Measurements from ENCODE around the gene ANKS3.

ANKS3 gene

GRCh38 chr16:4687946-4688673 lies 46.0 kb downstream of the ANKS3 start:
- no peak for TF ChIP-seq CTCF (IDR thresholded peaks at IDR 0.05)

- no peak for TF ChIP-seq CTCF (IDR thresholded peaks at IDR 0.05)
Observed at GRCh38 chr16:4687416-4687815, 46.7 kb downstream of the ANKS3 start.

- no peak for TF ChIP-seq CTCF (IDR thresholded peaks at IDR 0.05)
Observed at GRCh38 chr16:4686497-4687210, 47.4 kb downstream of the ANKS3 start.

- no peak for TF ChIP-seq CTCF (IDR thresholded peaks at IDR 0.05)
Observed at GRCh38 chr16:4685776-4686496, 48.1 kb downstream of the ANKS3 start.

- no peak for TF ChIP-seq CTCF (IDR thresholded peaks at IDR 0.05)
Observed at GRCh38 chr16:4685292-4685691, 48.8 kb downstream of the ANKS3 start.

- TF ChIP-seq CTCF (IDR thresholded peaks at IDR 0.05) = no peak
Observed at GRCh38 chr16:4684763-4685162, 49.3 kb downstream of the ANKS3 start.

- TF ChIP-seq CTCF (IDR thresholded peaks at IDR 0.05) = no peak
Observed at GRCh38 chr16:4684058-4684715, 49.9 kb downstream of the ANKS3 start.
